Epithelial cell of esophagus (primary cell): ENCODE results near the gene MAFG.

ENCODE experiments used
- DNase-seq: peaks from one replicate; pipeline ENCODE4 v3.0.0; 2010; ENCODE audit warnings: low read depth
- H3K4me3 ChIP-seq: 2 replicates; pipeline ENCODE4 v1.5.1; 2011; ENCODE audit warnings: mild to moderate bottlenecking, low read length, control low read depth
- TF ChIP-seq, protein P1 (sequence below): IDR thresholded peaks from 2 replicates; pipeline ENCODE4 v1.5.1; 2011; ENCODE audit warnings: low read depth, mild to moderate bottlenecking, low read length, control low read depth, inconsistent platforms; ENCODE audit not compliant: insufficient read depth; ENCODE audit errors: missing control alignments

Gene MAFG

DNA sequence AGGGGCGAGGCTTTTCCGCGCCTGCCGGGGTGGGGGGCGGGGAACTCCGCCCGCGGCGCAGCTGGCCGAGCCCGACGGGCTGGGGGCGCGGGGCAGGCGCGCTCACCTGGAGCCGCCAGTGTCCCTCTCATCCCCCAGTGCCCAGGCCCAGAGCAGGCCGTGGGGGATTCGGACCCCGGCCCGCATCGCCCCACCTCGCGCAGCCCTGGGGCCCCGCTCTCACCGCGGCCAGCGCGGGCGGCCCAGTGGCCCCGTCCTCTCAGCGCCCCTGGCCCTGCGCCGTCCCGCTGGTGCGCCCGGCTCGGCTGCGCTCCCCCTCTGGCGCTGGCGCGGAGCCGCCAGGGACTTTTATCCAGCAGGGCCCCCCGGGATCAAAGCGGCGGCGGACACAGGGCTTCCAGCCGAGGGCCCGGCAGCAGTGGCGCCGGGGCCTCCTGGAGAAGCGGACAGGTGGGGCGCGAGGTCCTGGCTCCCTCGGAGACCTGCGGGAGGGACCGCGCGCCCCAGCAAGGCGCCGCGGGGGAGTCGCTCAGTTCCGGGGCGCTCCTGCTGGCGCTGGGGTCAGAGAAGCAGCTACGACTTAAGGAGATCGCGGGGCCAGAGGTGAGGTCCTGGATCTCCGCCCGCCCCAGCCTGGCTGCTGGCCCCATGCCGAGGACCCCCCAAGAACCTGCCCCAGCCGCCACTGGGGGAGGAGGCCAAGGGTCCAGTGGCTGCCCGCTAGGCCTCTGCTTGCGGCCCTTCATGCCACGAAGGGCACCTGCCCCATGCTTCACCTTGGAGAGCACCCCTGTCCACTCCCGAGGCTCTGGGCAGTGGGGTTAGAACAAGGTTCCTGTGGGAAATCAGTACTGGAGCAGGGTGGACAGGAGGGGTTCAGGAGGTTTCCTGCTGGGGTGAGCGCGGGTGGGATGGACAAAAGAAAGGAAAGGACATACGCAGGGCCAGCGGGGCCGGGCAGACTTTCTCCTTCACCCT, 34.3 kb upstream of the MAFG start:
- TF ChIP-seq, protein P1, sequence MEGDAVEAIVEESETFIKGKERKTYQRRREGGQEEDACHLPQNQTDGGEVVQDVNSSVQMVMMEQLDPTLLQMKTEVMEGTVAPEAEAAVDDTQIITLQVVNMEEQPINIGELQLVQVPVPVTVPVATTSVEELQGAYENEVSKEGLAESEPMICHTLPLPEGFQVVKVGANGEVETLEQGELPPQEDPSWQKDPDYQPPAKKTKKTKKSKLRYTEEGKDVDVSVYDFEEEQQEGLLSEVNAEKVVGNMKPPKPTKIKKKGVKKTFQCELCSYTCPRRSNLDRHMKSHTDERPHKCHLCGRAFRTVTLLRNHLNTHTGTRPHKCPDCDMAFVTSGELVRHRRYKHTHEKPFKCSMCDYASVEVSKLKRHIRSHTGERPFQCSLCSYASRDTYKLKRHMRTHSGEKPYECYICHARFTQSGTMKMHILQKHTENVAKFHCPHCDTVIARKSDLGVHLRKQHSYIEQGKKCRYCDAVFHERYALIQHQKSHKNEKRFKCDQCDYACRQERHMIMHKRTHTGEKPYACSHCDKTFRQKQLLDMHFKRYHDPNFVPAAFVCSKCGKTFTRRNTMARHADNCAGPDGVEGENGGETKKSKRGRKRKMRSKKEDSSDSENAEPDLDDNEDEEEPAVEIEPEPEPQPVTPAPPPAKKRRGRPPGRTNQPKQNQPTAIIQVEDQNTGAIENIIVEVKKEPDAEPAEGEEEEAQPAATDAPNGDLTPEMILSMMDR, result no peak
- H3K4me3 ChIP-seq, result no peak overlapping the region
- no peak for DNase-seq

DNA sequence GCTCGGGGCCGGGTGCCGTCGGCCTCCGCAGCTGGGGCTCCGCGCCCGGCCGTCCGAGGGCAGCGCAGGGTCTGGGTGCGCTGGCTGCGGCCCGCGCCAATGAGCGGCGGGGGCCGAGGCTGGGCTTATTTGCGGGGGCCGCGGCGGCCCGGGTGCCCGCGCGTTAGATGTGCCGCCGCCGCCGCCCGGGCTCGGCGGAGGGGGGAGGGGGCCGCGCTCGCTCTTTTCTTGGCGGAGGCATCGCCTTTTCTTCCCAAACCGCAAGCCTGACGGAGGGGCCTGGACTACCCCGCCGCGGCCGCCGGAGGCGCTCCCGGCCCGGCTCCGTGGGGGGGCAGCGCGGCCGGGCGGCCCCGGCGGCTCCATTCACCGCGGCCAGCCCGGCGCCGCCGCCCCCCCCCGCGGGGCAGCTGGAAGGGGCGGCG, 33.6 kb upstream of the MAFG start, which contains the start of gene NOTUM:
Gene NOTUM, minus strand, starts transcription at position 101 of the 425 bp plus-strand sequence. CDS start 278 bp downstream, outside the sequence.
- no peak within 1 kb of the TSS for H3K4me3 ChIP-seq
- TF ChIP-seq, protein P1, result no peak
- DNase-seq, result no peak

DNA sequence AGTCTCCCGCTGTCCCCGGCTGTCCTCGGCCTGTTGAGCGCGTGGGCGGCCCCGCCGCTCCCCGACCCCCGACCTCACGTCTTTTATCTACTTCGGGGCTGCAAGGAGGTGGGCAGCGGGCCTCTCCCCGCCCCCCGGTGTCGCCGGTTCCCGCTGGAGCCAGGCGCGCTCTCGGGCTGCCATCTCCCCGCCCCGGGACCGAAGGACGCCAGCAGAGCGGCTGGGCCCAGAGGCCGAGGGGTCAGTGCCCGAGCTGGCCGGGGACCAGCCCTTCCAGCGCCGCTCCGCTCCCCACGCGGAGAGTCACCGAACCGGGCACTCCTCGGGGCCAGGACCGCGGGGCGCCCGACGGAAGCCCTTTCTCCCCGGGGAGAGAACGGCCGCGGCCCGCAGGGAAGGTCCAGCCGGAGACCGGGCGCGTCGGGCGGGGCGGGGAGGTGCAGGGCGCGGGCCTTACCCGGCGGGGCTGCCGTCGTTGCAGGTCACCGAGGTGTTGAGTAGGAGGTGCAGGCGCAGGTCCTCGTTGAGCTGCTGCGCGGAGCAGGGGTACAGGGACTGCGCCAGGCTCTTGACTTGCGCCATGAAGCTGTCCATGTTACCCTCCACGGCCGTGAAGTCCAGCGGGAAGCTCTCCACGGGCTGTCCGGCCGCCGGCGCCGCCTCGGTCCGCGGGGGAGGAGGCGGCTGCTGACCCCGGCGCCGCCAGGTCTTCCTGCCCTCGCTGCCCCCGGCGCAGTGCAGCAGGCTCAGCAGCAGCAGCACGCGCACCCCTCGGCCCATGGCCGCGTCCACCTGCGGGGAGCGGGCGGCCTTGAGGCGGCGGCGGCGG, 32.8 kb upstream of the MAFG start:
- TF ChIP-seq, protein P1, result no peak
- no peak for DNase-seq
- H3K4me3 ChIP-seq, result no peak overlapping the region

DNA sequence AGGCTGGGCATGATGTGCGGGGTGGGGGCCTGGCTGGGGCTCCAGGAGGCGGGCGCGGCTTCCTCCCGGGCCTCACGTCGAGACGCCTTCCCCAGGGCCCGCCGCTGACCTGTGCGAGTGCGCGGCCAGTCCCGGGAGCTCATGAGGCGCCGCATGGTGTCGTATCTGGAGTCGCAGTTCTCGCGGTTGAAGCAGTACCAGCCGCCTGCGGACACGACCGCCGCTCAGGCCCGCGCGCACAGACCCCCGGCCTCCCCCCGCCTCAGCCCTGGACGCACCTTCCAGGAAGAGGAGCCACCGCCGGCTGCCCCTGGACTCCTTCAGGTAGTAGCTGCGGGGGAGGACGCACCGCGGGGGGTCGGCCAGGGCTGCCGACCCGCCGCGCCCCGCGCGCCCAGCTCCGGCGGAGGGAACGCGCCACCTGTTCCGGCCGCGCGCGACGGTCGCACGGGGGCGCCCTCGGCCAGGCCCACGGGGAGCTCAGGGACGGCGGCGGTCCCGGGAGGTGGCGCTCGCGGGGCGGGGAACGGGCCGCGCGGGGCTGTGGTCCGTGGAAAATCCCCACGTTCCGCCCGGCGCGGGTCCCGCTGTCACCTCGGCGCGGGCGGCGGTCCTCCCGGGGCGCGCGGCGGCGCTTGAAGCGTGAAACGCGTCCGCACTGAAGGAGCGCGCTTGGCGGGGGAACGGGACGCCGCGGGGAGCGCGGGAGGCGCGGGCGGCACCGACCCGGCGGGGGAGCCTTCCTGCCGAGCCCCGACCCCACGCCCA, 32.0 kb upstream of the MAFG start:
- no peak overlapping the region for H3K4me3 ChIP-seq
- peak; percentile 57 for DNase-seq

DNA sequence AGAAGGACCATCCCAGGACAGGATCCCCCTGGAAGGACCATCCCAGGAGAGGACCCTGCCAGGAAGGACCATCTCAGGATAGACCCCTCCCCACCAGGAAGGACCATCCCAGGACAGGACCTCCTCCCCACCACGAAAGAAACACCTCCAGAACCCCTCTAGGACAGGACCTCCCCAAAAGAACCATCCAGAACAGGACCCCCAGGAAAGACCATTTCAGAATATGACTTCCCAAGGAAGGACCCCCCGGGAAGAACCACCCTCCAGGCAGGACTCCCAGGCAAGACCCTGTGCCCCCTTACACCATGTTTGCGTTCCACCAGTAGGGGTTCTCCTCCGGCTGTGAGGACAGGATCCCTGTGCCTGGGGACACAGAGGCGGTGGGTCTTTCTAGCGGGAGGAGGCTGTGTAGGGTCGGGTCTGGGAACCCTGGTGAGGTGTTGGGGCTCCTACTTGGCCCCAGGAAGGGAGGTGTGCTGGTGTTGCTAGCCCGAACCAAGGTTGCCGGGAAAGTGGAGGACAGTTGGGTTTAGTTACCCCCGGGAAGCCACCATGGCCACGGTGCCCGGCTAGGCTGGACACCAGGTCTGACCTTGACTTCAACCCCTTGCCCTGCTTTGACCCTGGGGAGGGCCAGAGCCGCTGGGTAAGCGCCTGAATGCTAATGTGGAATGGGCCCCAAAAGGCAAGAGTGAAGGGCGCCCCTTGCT, 31.3 kb upstream of the MAFG start:
- H3K4me3 ChIP-seq, result no peak overlapping the region
- TF ChIP-seq, protein P1, result no peak
- DNase-seq, result no peak

More for the DNA sequence above, 32.0 kb upstream of the MAFG start:
- TF ChIP-seq, protein P1, result peak; percentile 32
